Endothelial cell of umbilical vein (primary cell): ENCODE data around the gene MAL. TPM values are rescaled to one million over a fixed set of nuclear protein-coding genes. Genes with fewer than 3 reads are reported as not detected.

Source experiments
- BruUV-seq: library from RNA; stranded (reverse); fragments of 400-500 nt; replicated peaks from 2 replicates; lab custom pipeline; 2021; lab: Mats Ljungman, UMichigan
- CTCF ChIA-PET: fragments of 300-600, 350-600 bp; sonication (Branson Sonifier 250); formaldehyde crosslinking; loops from one replicate; lab custom pipeline; 2021; ENCODE audit warnings: antibody characterized with exemption, inconsistent platforms; lab: Charles Lee
- POLR2A ChIA-PET: fragments of 300-600, 350-600 bp; sonication (Branson Sonifier 250); formaldehyde crosslinking; loops from one replicate; lab custom pipeline; 2021; ENCODE audit warnings: antibody characterized with exemption, inconsistent platforms; lab: Charles Lee
- DNase-seq: peaks from one replicate; pipeline ENCODE4 v3.0.0-alpha.2; 2011; ENCODE audit warnings: low read depth, low spot score
- FAIRE-seq: peaks from 2 replicates; lab custom pipeline; 2011; peaks lifted over from hg19 to GRCh38; lab: Jason Lieb, UNC
- H2AFZ ChIP-seq: 2 replicates; pipeline ENCODE4 v1.6.0; 2012; ENCODE audit warnings: low read depth, low read length, control low read depth, inconsistent platforms
- H3K27ac ChIP-seq: 2 replicates; pipeline ENCODE4 v1.5.1; 2011; ENCODE audit warnings: low read depth, mild to moderate bottlenecking, control low read depth, low read length, moderate library complexity; ENCODE audit not compliant: insufficient read depth
- H3K27me3 ChIP-seq, 2 experiments: 2 replicates each; pipeline versions ENCODE4 v1.6.0 to v1.6.1; 2011; ENCODE audit warnings: low read length in 2 of 2, mixed read lengths in 1 of 2; ENCODE audit not compliant: control insufficient read depth in 2 of 2, insufficient read depth in 2 of 2
- H3K36me3 ChIP-seq, 2 experiments: 2 replicates in 1 of 2; 3 replicates in 1 of 2; pipeline ENCODE4 v1.5.1; 2011; ENCODE audit warnings: low read length in 2 of 2, mild to moderate bottlenecking in 1 of 2, moderate library complexity in 1 of 2; ENCODE audit not compliant: control insufficient read depth in 2 of 2, insufficient read depth in 2 of 2; ENCODE audit errors: extremely low read depth in 1 of 2
- H3K4me1 ChIP-seq: 3 replicates; pipeline ENCODE4 v1.5.1; 2011; ENCODE audit warnings: mild to moderate bottlenecking, low read length; ENCODE audit not compliant: control insufficient read depth, insufficient read depth; ENCODE audit errors: extremely low read depth
- H3K4me2 ChIP-seq: 2 replicates; pipeline ENCODE4 v1.6.1; 2011; ENCODE audit warnings: low read length, control low read depth, mixed read lengths; ENCODE audit not compliant: insufficient read depth
- H3K4me3 ChIP-seq, 3 experiments: fragments of 200-600 bp in 1 of 3; sonication (generic), shearing (Covaris generic) in 1 of 3; replicated peaks in 1 of 3; 2 replicates each; pipeline ENCODE4 v1.5.1; 2011 to 2016; ENCODE audit warnings: control low read depth in 3 of 3, low read length in 3 of 3, mild to moderate bottlenecking in 2 of 3, inconsistent platforms in 1 of 3, low read depth in 1 of 3, moderate library complexity in 1 of 3; ENCODE audit not compliant: insufficient read depth in 1 of 3
- H3K79me2 ChIP-seq: 2 replicates; pipeline ENCODE4 v1.6.0; 2012; ENCODE audit warnings: low read length, inconsistent platforms; ENCODE audit not compliant: control insufficient read depth, insufficient read depth
- H3K9ac ChIP-seq: replicated peaks from 2 replicates; pipeline ENCODE3; 2011; ENCODE audit warnings: low read length, control low read depth; ENCODE audit not compliant: insufficient read depth; ENCODE audit errors: extremely low read depth
- H3K9me1 ChIP-seq: replicated peaks from 3 replicates; pipeline ENCODE4 v1.6.0; 2011; ENCODE audit warnings: mild to moderate bottlenecking, low read length; ENCODE audit not compliant: control insufficient read depth, insufficient read depth; ENCODE audit errors: extremely low read depth
- H3K9me3 ChIP-seq: replicated peaks from 2 replicates; pipeline ENCODE4 v1.5.1; 2012; ENCODE audit warnings: low read length, inconsistent platforms; ENCODE audit not compliant: control insufficient read depth, insufficient read depth
- H4K20me1 ChIP-seq: replicated peaks from 2 replicates; pipeline ENCODE3; 2011; ENCODE audit warnings: mild to moderate bottlenecking, low read length; ENCODE audit not compliant: control insufficient read depth, insufficient read depth; ENCODE audit errors: extremely low read depth
- JUN ChIP-seq: IDR thresholded peaks from 2 replicates; pipeline ENCODE4 v1.6.1; 2011; ENCODE audit warnings: borderline replicate concordance, low read depth; ENCODE audit not compliant: insufficient read length, insufficient read depth
- MYC ChIP-seq: IDR thresholded peaks from one replicate; pipeline ENCODE4 v1.6.1; 2011; ENCODE audit warnings: mild to moderate bottlenecking, low read depth, low read length
- POLR2A ChIP-seq: IDR thresholded peaks from 2 replicates; pipeline ENCODE4 v1.6.1; 2012; ENCODE audit warnings: low read depth, mild to moderate bottlenecking, control low read depth, low read length
- dilution Hi-C: fragments of 300-500 bp; cut with MboI; formaldehyde crosslinking; loops from one replicate; pipeline ENCODE4 v1.15.0; 2019; ENCODE audit warnings: low sequenced_read_pairs; ENCODE audit not compliant: extremely low pct_ligation_motif_present
- intact Hi-C: fragments of 100-400 bp; cut with micrococcal nuclease; formaldehyde crosslinking; loops from one replicate; pipeline ENCODE4 v1.10.0; 2022
- polyA plus RNA-seq, 4 experiments: library from polyadenylated mRNA; depleted of rRNA in 3 of 4; stranded (reverse) in 3 of 4; unstranded in 1 of 4; fragments of >200 nt; gene quantifications; 2 replicates each; pipeline versions ENCODE4 v1.2.1 to v1.2.3, GENCODE V29; 2011 to 2012; ENCODE audit warnings: missing spikeins in 1 of 4
- total RNA-seq: library from RNA; stranded (reverse); gene quantifications from 2 replicates; pipeline ENCODE4 v1.2.3, GENCODE V29; 2021

MAL gene
- total and polyA plus RNA-seq, 2 donors (not counting 3 experiments of a cell fraction or from before 2014, with no cell fraction given) = not detected

DNA sequence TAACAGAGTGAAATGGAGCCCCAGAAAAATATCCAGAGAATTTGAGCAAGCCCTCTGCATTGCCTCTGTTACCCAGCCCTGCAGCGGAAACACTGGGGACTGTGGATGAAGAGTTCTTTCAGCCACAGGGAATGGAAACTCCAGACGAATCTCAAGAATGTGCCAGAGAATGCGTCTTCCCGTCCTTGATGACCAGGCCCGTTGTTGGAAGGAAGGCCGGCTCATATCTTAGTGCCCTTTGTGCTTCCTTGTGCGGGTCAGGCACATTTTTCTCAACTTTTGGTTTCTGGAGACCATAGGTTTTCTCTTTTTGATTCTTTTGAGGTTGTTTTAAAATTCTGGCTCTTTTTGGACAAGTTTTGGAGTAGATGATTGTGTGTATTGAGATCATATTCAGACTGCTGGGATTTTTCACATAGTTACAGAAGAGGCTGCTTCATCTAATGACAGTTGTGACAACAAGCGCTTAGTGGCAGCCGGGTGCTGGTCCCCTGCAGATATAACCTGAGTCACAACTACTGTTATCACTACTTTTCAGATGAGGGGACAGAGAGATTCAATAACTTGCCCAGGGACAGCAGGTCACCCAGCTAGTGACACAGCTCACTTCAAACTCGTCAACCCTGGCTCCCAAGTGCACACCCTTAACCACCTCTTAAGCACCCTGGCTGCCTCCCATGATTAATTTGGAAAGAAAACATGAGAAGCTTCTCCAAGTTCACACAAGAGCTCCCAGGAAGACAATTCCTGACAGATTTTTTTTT is 15.7 kb downstream of the MAL start:
- Histone ChIP-seq H3K9me3 (no peaks in the 10 kb centered on the region), H4K20me1 (no peaks in the 10 kb centered on the region), H2AFZ (no peak overlapping the region), H3K4me2 (no peak overlapping the region), H3K9ac (no peak overlapping the region), H3K27me3 (no peaks in the 10 kb centered on the region), H3K27ac (no peak overlapping the region), H3K36me3 (no peaks in the 10 kb centered on the region), H3K9me1 (no peaks in the 10 kb centered on the region), H3K79me2 (no peaks in the 10 kb centered on the region), H3K4me3 (no peak overlapping the region), H3K4me1 (no peaks in the 10 kb centered on the region)
- ChIA-PET POLR2A (no interaction called here), CTCF (interaction anchor here (0.8 kb wide), 1 partner anchor 19 kb away, joined by 3 read pairs; no protein-coding TSS in a partner anchor)
- no peak for TF ChIP-seq JUN
- intact Hi-C loops (no loop called here), dilution Hi-C loops (no loop called here)
- no TSS peak for BruUV-seq
- FAIRE-seq (no peak), DNase-seq (no peak)

GRCh38 chr2:95041824-95042442 is 16.4 kb downstream of the MAL start:
- no TSS peak for BruUV-seq
- H3K9me1 ChIP-seq = no peaks in the 10 kb centered on the region
- H2AFZ ChIP-seq = no peak overlapping the region
- POLR2A ChIA-PET = no interaction called here
- no peak for DNase-seq
- CTCF ChIA-PET = no interaction called here
- no peaks in the 10 kb centered on the region for H3K27me3 ChIP-seq
- intact Hi-C loops (no loop called here), dilution Hi-C loops (no loop called here)
- H3K4me1 ChIP-seq = no peaks in the 10 kb centered on the region
- H3K27ac ChIP-seq = no peak overlapping the region
- H3K9ac ChIP-seq = no peak overlapping the region
- no peak overlapping the region for H3K4me3 ChIP-seq
- TF ChIP-seq MYC (no peak), POLR2A (no peak)
- no peaks in the 10 kb centered on the region for H4K20me1 ChIP-seq
- no peaks in the 10 kb centered on the region for H3K79me2 ChIP-seq
- no peak overlapping the region for H3K4me2 ChIP-seq
- no peaks in the 10 kb centered on the region for H3K36me3 ChIP-seq
- FAIRE-seq = no peak
- no peaks in the 10 kb centered on the region for H3K9me3 ChIP-seq
